ENCODE results near the gene SRRD. TPM values are rescaled to one million over a fixed set of nuclear protein-coding genes. Genes with fewer than 3 reads are reported as not detected.

The SRRD gene
- total and polyA plus RNA-seq, 2 of the 8 experiments (the other 6 are each of a cell fraction or from before 2014, with no cell fraction given) = 17.1 to 25.3 TPM

- Histone ChIP-seq H2AK5ac (ENCODE audit: low read depth, low read length) (no peak within 1 kb of the TSS), H4K8ac (ENCODE audit: extremely low read depth, insufficient read depth, low read length) (peak within 1 kb of the TSS; percentile 94), H3K4me3 (ENCODE audit: extremely low read depth in 1 of 4, insufficient read depth in 2 of 4, low read depth in 3 of 4, low read length in 4 of 4) (peak within 1 kb of the TSS; percentile 58 to 87 (median 73)), H3K4ac (replicated peaks; ENCODE audit: insufficient read length, low read depth, low read length) (peak within 1 kb of the TSS; percentile 55), H3K4me1 (replicated peaks in 1 of 4; ENCODE audit: control insufficient read depth in 3 of 4, insufficient read depth in 4 of 4, low read length in 3 of 4) (peaks cover 0 to 5% (median 3%) of the 10 kb centered on the region in 4 experiments; a peak in 3 of 7 replicates), H3K79me1 (ENCODE audit: low read depth, low read length) (no peaks in the 10 kb centered on the region; the same call in 1 of the 2 replicates), H3K36me3 (ENCODE audit: control insufficient read depth in 2 of 4, insufficient read depth in 4 of 4, low read length in 3 of 4) (peaks cover 10 to 23% (median 18%) of the 10 kb centered on the region in 4 experiments; a peak in 6 of 8 replicates), H3K9me3 (ENCODE audit: insufficient read depth in 2 of 2, low read depth in 1 of 2, low read length in 1 of 2) (no peaks in the 10 kb centered on the region), H3K23me2 (ENCODE audit: low read depth, low read length) (peaks cover 6% of the 10 kb centered on the region; the same call in 1 of the 2 replicates), H2BK120ac (replicated peaks; ENCODE audit: low read depth, low read length) (no peak within 1 kb of the TSS), H4K91ac (replicated peaks; ENCODE audit: insufficient read length, low read length) (no peak within 1 kb of the TSS), H3K27ac (ENCODE audit: low read depth, low read length) (peak within 1 kb of the TSS; percentile 49), H2BK12ac (ENCODE audit: low read depth, low read length) (no peak within 1 kb of the TSS; the same call in 1 of the 2 replicates), H3K56ac (replicated peaks; ENCODE audit: insufficient read length, low read depth, low read length) (peak within 1 kb of the TSS; percentile 13), H3K14ac (ENCODE audit: insufficient read length) (no peak within 1 kb of the TSS), H2BK5ac (ENCODE audit: low read depth, low read length) (0 out of 2 replicates have a peak within 1 kb of the TSS, but pooled peaks have one; percentile 12), H3K23ac (ENCODE audit: insufficient read length) (no peak within 1 kb of the TSS), H3K18ac (ENCODE audit: extremely low read depth, low read length) (no peak within 1 kb of the TSS; the same call in 1 of the 2 replicates), H3K27me3 (replicated peaks in 1 of 4; ENCODE audit: control insufficient read depth in 3 of 4, extremely low read depth in 1 of 4, insufficient read depth in 3 of 4, low read length in 3 of 4) (no peaks in the 10 kb centered on the region), H2BK15ac (ENCODE audit: low read length) (no peak within 1 kb of the TSS), H3K9ac (replicated peaks in 1 of 4; ENCODE audit: extremely low read depth in 1 of 4, low read depth in 3 of 4, low read length in 3 of 4) (peak within 1 kb of the TSS; percentile 78 to 91 (median 83)), H4K20me1 (replicated peaks in 1 of 2; ENCODE audit: control insufficient read depth in 1 of 2, insufficient read depth in 2 of 2, low read length in 2 of 2) (no peaks in the 10 kb centered on the region), H2BK20ac (ENCODE audit: low read length) (no peak within 1 kb of the TSS), H3K4me2 (ENCODE audit: insufficient read depth in 1 of 2, low read depth in 2 of 2, low read length in 2 of 2) (peak within 1 kb of the TSS; percentile 77 to 94), H4K5ac (ENCODE audit: insufficient read length, low read depth, low read length) (peak within 1 kb of the TSS; percentile 64), H2AFZ (ENCODE audit: low read length) (peak within 1 kb of the TSS; percentile 90), H3K79me2 (ENCODE audit: control insufficient read depth in 1 of 2, insufficient read depth in 2 of 2, low read length in 2 of 2) (peaks cover 4 to 19% of the 10 kb centered on the region in 2 experiments)
- WGBS, 2 experiments (ENCODE audit: extremely low coverage in 1 of 2, insufficient coverage in 1 of 2, insufficient read length in 1 of 2, insufficient replicate concordance in 2 of 2, low coverage in 1 of 2, low lambda C conversion rate in 2 of 2, missing lambda C conversion rate in 1 of 2) = 2% methylated on average over 40 of the region's 40 CpGs; no CpG with 5 or more reads in 1 of the 2 experiments
- ChIA-PET CTCF (ENCODE audit: partially characterized antibody) (interaction anchor here (0.8 to 1.5 kb wide), 3 partner anchors 9 to 51 kb away, joined by 4 to 5 read pairs (median 5); no protein-coding TSS in a partner anchor), POLR2A (ENCODE audit: partially characterized antibody) (interaction anchor here (0.7 to 2.4 kb wide), 13 partner anchors 9 to 161 kb away, joined by 3 to 13 read pairs (median 4); partner anchors contain the start of genes HPS4 and SRRD)
- FAIRE-seq (peak; percentile 72), DNase-seq (ENCODE audit: low read depth in 1 of 2, low spot score in 2 of 2) (peak; percentile 79 to 99)
- TF ChIP-seq, protein P1, sequence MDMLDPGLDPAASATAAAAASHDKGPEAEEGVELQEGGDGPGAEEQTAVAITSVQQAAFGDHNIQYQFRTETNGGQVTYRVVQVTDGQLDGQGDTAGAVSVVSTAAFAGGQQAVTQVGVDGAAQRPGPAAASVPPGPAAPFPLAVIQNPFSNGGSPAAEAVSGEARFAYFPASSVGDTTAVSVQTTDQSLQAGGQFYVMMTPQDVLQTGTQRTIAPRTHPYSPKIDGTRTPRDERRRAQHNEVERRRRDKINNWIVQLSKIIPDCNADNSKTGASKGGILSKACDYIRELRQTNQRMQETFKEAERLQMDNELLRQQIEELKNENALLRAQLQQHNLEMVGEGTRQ (IDR thresholded peaks at IDR 0.05; ENCODE audit: low read length) = no peak
- TF ChIP-seq GABPA (IDR thresholded peaks at IDR 0.05; ENCODE audit: borderline replicate concordance, insufficient read depth, low read length) = peak; percentile 97
- TF ChIP-seq NRF1 (IDR thresholded peaks at IDR 0.05; ENCODE audit: low read depth, low read length) = no peak
- no peak for TF ChIP-seq SP1 (IDR thresholded peaks at IDR 0.05; ENCODE audit: low read depth, low read length)
- no peak for TF ChIP-seq HDAC6 (IDR thresholded peaks at IDR 0.05; ENCODE audit: low read depth, low read length)
- TF ChIP-seq BACH1 (IDR thresholded peaks at IDR 0.05; ENCODE audit: low read length) = no peak
- peak; percentile 81 for TF ChIP-seq ATF3 (IDR thresholded peaks at IDR 0.05; ENCODE audit: insufficient read depth, low read depth, low read length)
- no peak for TF ChIP-seq RNF2 (IDR thresholded peaks at IDR 0.05; ENCODE audit: borderline replicate concordance, low read depth, low read length, missing control alignments, poor library complexity, severe bottlenecking)
- TF ChIP-seq KDM5A (IDR thresholded peaks at IDR 0.05; ENCODE audit: low read length) = peak; percentile 83
- TF ChIP-seq POLR2A (IDR thresholded peaks at IDR 0.05; ENCODE audit: control extremely low read depth in 1 of 2, low read depth in 2 of 2, low read length in 2 of 2) = peak; percentile 51 to 81
Observed at GRCh38 chr22:26512149-26512793, 28.6 kb downstream of the SRRD start, which contains the start of gene TFIP11. TFIP11 (minus strand) TSS chr22:26512473; CDS start chr22:26510272, 2,201 bp downstream.
